H1 (cell line): ENCODE measurements around the gene FBXL17. TPM values are rescaled to one million over a fixed set of nuclear protein-coding genes. Genes with fewer than 3 reads are reported as not detected.

Source experiments
- CTCF ChIA-PET: fragments of 300-600 bp; sonication (Branson Sonifier 250); formaldehyde crosslinking; loops from one replicate; lab custom pipeline; 2021; ENCODE audit not compliant: partially characterized antibody; lab: Charles Lee
- POLR2A ChIA-PET: fragments of 300-600 bp; sonication (Branson Sonifier 250); formaldehyde crosslinking; loops from one replicate; lab custom pipeline; 2021; ENCODE audit warnings: inconsistent platforms; ENCODE audit not compliant: partially characterized antibody; lab: Charles Lee
- DNase-seq, 2 experiments: peaks; one replicate each; pipeline versions ENCODE4 v3.0.0 to v3.0.0-alpha.2; 2010 to 2022; ENCODE audit warnings: low spot score in 2 of 2, low read depth in 1 of 2, mixed read lengths in 1 of 2
- FAIRE-seq: peaks from 2 replicates; lab custom pipeline; 2011; peaks lifted over from hg19 to GRCh38; lab: Jason Lieb, UNC
- H2AFZ ChIP-seq: 2 replicates; pipeline ENCODE4 v1.8.1; 2012; ENCODE audit warnings: low read length, inconsistent platforms
- H2AK5ac ChIP-seq: 2 replicates; pipeline ENCODE4 v1.6.1; 2013; ENCODE audit warnings: low read depth, low read length
- H2BK120ac ChIP-seq: replicated peaks from 2 replicates; pipeline ENCODE3; 2013; ENCODE audit warnings: low read depth, low read length, inconsistent platforms
- H2BK12ac ChIP-seq: 2 replicates; pipeline ENCODE4 v1.6.1; 2013; ENCODE audit warnings: low read depth, low read length
- H2BK15ac ChIP-seq: 2 replicates; pipeline ENCODE4 v1.6.1; 2013; ENCODE audit warnings: low read length
- H2BK20ac ChIP-seq: 2 replicates; pipeline ENCODE4 v1.6.1; 2013; ENCODE audit warnings: low read length
- H2BK5ac ChIP-seq: 2 replicates; pipeline ENCODE4 v1.6.1; 2013; ENCODE audit warnings: low read depth, low read length
- H3K14ac ChIP-seq: 2 replicates; pipeline ENCODE4 v1.6.1; 2013; ENCODE audit warnings: inconsistent platforms; ENCODE audit not compliant: insufficient read length
- H3K18ac ChIP-seq: 2 replicates; pipeline ENCODE4 v1.6.1; 2013; ENCODE audit warnings: low read length; ENCODE audit errors: extremely low read depth
- H3K23ac ChIP-seq: 2 replicates; pipeline ENCODE4 v1.6.1; 2013; ENCODE audit warnings: inconsistent platforms; ENCODE audit not compliant: insufficient read length
- H3K23me2 ChIP-seq: 2 replicates; pipeline ENCODE4 v1.6.1; 2013; ENCODE audit warnings: low read depth, low read length
- H3K27ac ChIP-seq: 2 replicates; pipeline ENCODE4 v1.6.1; 2011; ENCODE audit warnings: low read depth, low read length, inconsistent platforms
- H3K27me3 ChIP-seq, 4 experiments: replicated peaks in 1 of 4; 1 replicate in 1 of 4; 2 replicates in 3 of 4; pipeline versions ENCODE4 v1.6.1 to v1.8.1; 2011 to 2013; ENCODE audit warnings: low read length in 3 of 4, mild to moderate bottlenecking in 3 of 4, inconsistent platforms in 2 of 4, mixed read lengths in 2 of 4, moderate library complexity in 1 of 4; ENCODE audit not compliant: control insufficient read depth in 3 of 4, insufficient read depth in 3 of 4; ENCODE audit errors: extremely low read depth in 1 of 4
- H3K36me3 ChIP-seq, 4 experiments: 2 replicates each; pipeline versions ENCODE4 v1.6.1 to v1.8.1; 2011 to 2013; ENCODE audit warnings: mild to moderate bottlenecking in 4 of 4, low read length in 3 of 4, moderate library complexity in 2 of 4, control low read depth in 1 of 4, inconsistent platforms in 1 of 4; ENCODE audit not compliant: insufficient read depth in 4 of 4, control insufficient read depth in 2 of 4
- H3K4ac ChIP-seq: replicated peaks from 2 replicates; pipeline ENCODE3; 2013; ENCODE audit warnings: low read length, low read depth, mixed read lengths, inconsistent platforms; ENCODE audit not compliant: insufficient read length
- H3K4me1 ChIP-seq, 4 experiments: replicated peaks in 1 of 4; 1 replicate in 1 of 4; 2 replicates in 3 of 4; pipeline versions ENCODE4 v1.6.1 to v1.8.1; 2011 to 2013; ENCODE audit warnings: low read length in 3 of 4, inconsistent platforms in 2 of 4, mixed read lengths in 1 of 4; ENCODE audit not compliant: insufficient read depth in 4 of 4, control insufficient read depth in 3 of 4
- H3K4me2 ChIP-seq, 2 experiments: 2 replicates each; pipeline versions ENCODE4 v1.6.1 to v1.8.1; 2011 to 2013; ENCODE audit warnings: low read depth in 2 of 2, low read length in 2 of 2, control low read depth in 1 of 2, inconsistent platforms in 1 of 2, mild to moderate bottlenecking in 1 of 2; ENCODE audit not compliant: insufficient read depth in 1 of 2
- H3K4me3 ChIP-seq, 4 experiments: fragments of 200-600, 300-600 bp in 1 of 4; sonication (generic), shearing (Covaris generic), sonication (Bioruptor Twin) in 1 of 4; 2 replicates each; pipeline versions ENCODE4 v1.5.1 to v1.8.1; 2011 to 2016; ENCODE audit warnings: low read length in 4 of 4, low read depth in 3 of 4, control low read depth in 2 of 4, inconsistent platforms in 2 of 4, mild to moderate bottlenecking in 2 of 4, mixed read lengths in 1 of 4, moderate library complexity in 1 of 4; ENCODE audit not compliant: insufficient read depth in 2 of 4; ENCODE audit errors: extremely low read depth in 1 of 4
- H3K56ac ChIP-seq: replicated peaks from 2 replicates; pipeline ENCODE3; 2013; ENCODE audit warnings: low read depth, mild to moderate bottlenecking, mixed read lengths, low read length, inconsistent platforms; ENCODE audit not compliant: insufficient read length
- H3K79me1 ChIP-seq: 2 replicates; pipeline ENCODE4 v1.6.1; 2013; ENCODE audit warnings: low read depth, low read length, control low read depth
- H3K79me2 ChIP-seq, 2 experiments: 2 replicates each; pipeline versions ENCODE4 v1.6.1 to v1.8.1; 2012 to 2013; ENCODE audit warnings: low read length in 2 of 2, mild to moderate bottlenecking in 2 of 2, inconsistent platforms in 1 of 2; ENCODE audit not compliant: insufficient read depth in 2 of 2, control insufficient read depth in 1 of 2
- H3K9ac ChIP-seq, 4 experiments: replicated peaks in 1 of 4; 1 replicate in 1 of 4; 2 replicates in 3 of 4; pipeline versions ENCODE4 v1.6.1 to v1.8.1; 2011 to 2013; ENCODE audit warnings: low read depth in 3 of 4, low read length in 3 of 4, control low read depth in 2 of 4, mild to moderate bottlenecking in 2 of 4, moderate library complexity in 2 of 4, inconsistent platforms in 1 of 4; ENCODE audit errors: extremely low read depth in 1 of 4
- H3K9me3 ChIP-seq, 2 experiments: 2 replicates each; pipeline versions ENCODE4 v1.6.1 to v1.8.1; 2012 to 2013; ENCODE audit warnings: mild to moderate bottlenecking in 2 of 2, moderate library complexity in 2 of 2, control low read depth in 1 of 2, inconsistent platforms in 1 of 2, low read depth in 1 of 2, low read length in 1 of 2, mixed read lengths in 1 of 2; ENCODE audit not compliant: insufficient read depth in 2 of 2
- H4K20me1 ChIP-seq, 2 experiments: replicated peaks in 1 of 2; 2 replicates each; pipeline versions ENCODE3 to v1.8.1; 2011 to 2013; ENCODE audit warnings: inconsistent platforms in 2 of 2, low read length in 2 of 2, mild to moderate bottlenecking in 1 of 2; ENCODE audit not compliant: insufficient read depth in 2 of 2, control insufficient read depth in 1 of 2
- H4K5ac ChIP-seq: 2 replicates; pipeline ENCODE4 v1.6.1; 2013; ENCODE audit warnings: low read length, low read depth, mixed read lengths, inconsistent platforms; ENCODE audit not compliant: insufficient read length
- H4K8ac ChIP-seq: 2 replicates; pipeline ENCODE4 v1.8.0; 2013; ENCODE audit warnings: mild to moderate bottlenecking, moderate library complexity, low read length, inconsistent platforms; ENCODE audit not compliant: insufficient read depth; ENCODE audit errors: extremely low read depth
- H4K91ac ChIP-seq: replicated peaks from 2 replicates; pipeline ENCODE3; 2013; ENCODE audit warnings: low read length, mixed read lengths, inconsistent platforms; ENCODE audit not compliant: insufficient read length
- BACH1 ChIP-seq: IDR thresholded peaks from 2 replicates; pipeline ENCODE4 v1.6.1; 2012; ENCODE audit warnings: low read length, improper control_type of control experiment
- CHD2 ChIP-seq: IDR thresholded peaks from 2 replicates; pipeline ENCODE4 v1.6.1; 2012; ENCODE audit warnings: low read length, improper control_type of control experiment
- JUND ChIP-seq: IDR thresholded peaks from 2 replicates; pipeline ENCODE4 v1.6.1; 2011; ENCODE audit warnings: mild to moderate bottlenecking, improper control_type of control experiment, low read length
- POLR2AphosphoS5 ChIP-seq: IDR thresholded peaks from 2 replicates; pipeline ENCODE4 v1.6.1; 2011; ENCODE audit warnings: low read depth, low read length
- RBBP5 ChIP-seq: IDR thresholded peaks from 2 replicates; pipeline ENCODE4 v1.7.1; 2012; ENCODE audit warnings: low read depth, mild to moderate bottlenecking, inconsistent platforms, low read length, moderate library complexity, borderline replicate concordance
- SIN3A ChIP-seq, 2 experiments: IDR thresholded peaks in 1 of 2; conservative IDR thresholded peaks in 1 of 2; 2 replicates each; pipeline ENCODE4 v1.6.1; 2011 to 2012; ENCODE audit warnings: low read length in 2 of 2, improper control_type of control experiment in 1 of 2, low read depth in 1 of 2, mild to moderate bottlenecking in 1 of 2
- SIX5 ChIP-seq: IDR thresholded peaks from 2 replicates; pipeline ENCODE4 v1.6.1; 2011; ENCODE audit warnings: mild to moderate bottlenecking, low read depth, low read length
- SRF ChIP-seq: IDR thresholded peaks from 2 replicates; pipeline ENCODE4 v1.6.1; 2011; ENCODE audit warnings: mild to moderate bottlenecking, low read depth, low read length, moderate library complexity
- YY1 ChIP-seq: IDR thresholded peaks from 2 replicates; pipeline ENCODE4 v1.6.1; 2011; ENCODE audit warnings: low read depth, mild to moderate bottlenecking, low read length
- WGBS, 2 experiments: shearing (Covaris generic) in 1 of 2; methylation state at CpG; one replicate each; pipeline versions ENCODE4 v1.1.6 to v1.1.7; 2013 to 2015; ENCODE audit warnings: low lambda C conversion rate in 2 of 2, mixed read lengths in 2 of 2, inconsistent platforms in 1 of 2, low coverage in 1 of 2, missing lambda C conversion rate in 1 of 2; ENCODE audit not compliant: insufficient replicate concordance in 2 of 2, insufficient coverage in 1 of 2, insufficient read length in 1 of 2; ENCODE audit errors: extremely low coverage in 1 of 2, missing lambda C conversion rate in 1 of 2; 5-methylcytosine and 5-hydroxymethylcytosine counted together
- long read RNA-seq, 2 experiments: library from RNA in 1 of 2; library from capped mRNA in 1 of 2; stranded (forward); transcript quantifications; one replicate each; pipeline ENCODE4 v2.0.0, GENCODE V29; 2021; ENCODE audit warnings: inconsistent platforms in 1 of 2
- polyA minus RNA-seq, 3 experiments: library from RNA; depleted of rRNA, polyadenylated mRNA; stranded (reverse); fragments of >200 nt; gene quantifications; 1 replicate in 2 of 3; 2 replicates in 1 of 3; pipeline ENCODE4 v1.2.3, GENCODE V29; 2011
- polyA plus RNA-seq, 7 experiments: library from polyadenylated mRNA; depleted of rRNA in 3 of 7; stranded (reverse) in 5 of 7; unstranded in 2 of 7; fragments of >200 nt in 5 of 7; fragments of 200-250 nt in 2 of 7; gene quantifications; 1 replicate in 5 of 7; 2 replicates in 1 of 7; 4 replicates in 1 of 7; pipeline versions ENCODE4 v1.2.1 to v1.2.3, GENCODE V29; 2011 to 2013; ENCODE audit warnings: missing spikeins in 2 of 7, mixed read lengths in 2 of 7
- total RNA-seq: library from RNA; stranded (reverse); fragmentation: NEBNext Ultra II Directional; extraction: Animal tissue kit (Norgen Biotek cat#: 25700); gene quantifications from 2 replicates; pipeline ENCODE4 v1.2.1, GENCODE V29; 2021

FBXL17 gene
- 3.4 and 4.3 TPM in 2 replicates for total RNA-seq
- polyA plus RNA-seq (2011; rRNA removed): 0.35 and 0.53 TPM in 2 replicates
- polyA plus RNA-seq (2011; cell fraction: cytosol; rRNA removed): 0.93 TPM
- polyA plus RNA-seq (2011; cell fraction: nucleus; rRNA removed): 2.6 TPM
- polyA plus RNA-seq (2012, experiment 1 of 2): 3.1 to 3.8 TPM (median 3.4 TPM) in 4 replicates
- polyA plus RNA-seq (2012, experiment 2 of 2): 0.25 TPM
- polyA plus RNA-seq (2013, experiment 1 of 2): 0.91 TPM
- 0.83 TPM for polyA plus RNA-seq (2013, experiment 2 of 2)
- 4.2 and 6.0 TPM in 2 replicates for polyA minus RNA-seq (2011; rRNA and poly(A)+ RNA removed)
- 7.9 TPM for polyA minus RNA-seq (2011; cell fraction: cytosol; rRNA and poly(A)+ RNA removed)
- polyA minus RNA-seq (2011; cell fraction: nucleus; rRNA and poly(A)+ RNA removed): 28.4 TPM
- long read RNA-seq, experiment 1, partial matches to known transcripts: 1 of 3 reads
- long read RNA-seq, experiment 1, other reads (novel, unspliced or antisense): 2 of 3 reads
- long read RNA-seq, experiment 2, partial matches to known transcripts: 1 of 2 reads
- long read RNA-seq, experiment 2, other reads (novel, unspliced or antisense): 1 of 2 reads

DNA sequence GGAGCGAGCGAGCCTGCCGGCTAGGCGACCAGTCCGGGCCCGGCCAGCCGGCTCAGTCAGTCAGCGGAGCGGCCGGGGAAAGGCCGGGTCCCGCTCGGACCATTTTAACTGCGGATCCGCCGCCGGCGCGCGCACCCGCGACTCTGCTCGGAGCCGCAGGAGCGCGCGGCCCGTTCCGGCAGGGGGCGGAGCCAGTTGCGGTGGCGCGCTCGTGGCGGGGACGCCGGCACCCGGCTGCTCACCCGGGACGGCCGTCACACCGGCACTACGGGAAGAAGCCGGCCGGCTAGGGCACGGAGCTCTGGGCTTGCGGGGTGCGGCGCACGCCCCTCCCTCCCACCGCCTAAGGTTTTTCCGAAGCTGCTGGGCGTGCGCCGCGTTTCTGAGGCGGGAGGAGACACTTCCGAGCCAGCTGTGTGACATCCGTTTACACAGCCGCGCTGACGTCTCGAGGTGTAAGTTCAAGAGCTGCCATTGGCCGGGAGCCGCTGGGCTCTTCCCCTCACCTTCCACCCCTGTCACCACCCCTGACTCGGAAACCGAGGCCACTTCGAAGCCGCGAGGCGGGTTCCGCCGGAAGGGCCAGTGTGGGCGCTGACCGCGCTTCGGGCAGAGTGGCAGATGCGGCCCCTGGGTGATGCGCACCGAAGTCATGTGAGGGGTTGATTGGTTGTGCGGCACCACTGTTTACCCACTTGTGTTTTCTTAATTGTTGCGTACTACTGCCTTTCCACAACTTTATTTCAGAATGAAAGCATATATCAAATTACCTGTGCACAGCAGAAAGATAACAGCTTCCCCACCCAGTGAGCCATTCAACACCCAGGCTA is at the start of gene FBXL17:
FBXL17 (minus strand) TSS at position 145 of the 830 bp plus-strand sequence.
- Histone ChIP-seq H4K91ac (peak within 1 kb of the TSS; percentile 75), H3K23ac (no peak within 1 kb of the TSS), H3K4ac (peak within 1 kb of the TSS; percentile 92), H4K5ac (peak within 1 kb of the TSS; percentile 98), H2AK5ac (no peak within 1 kb of the TSS), H2BK120ac (no peak within 1 kb of the TSS), H3K79me2 (peaks cover 3 to 20% of the 10 kb centered on the region in 2 experiments; a peak in 2 of 4 replicates), H2BK20ac (no peak within 1 kb of the TSS), H2BK15ac (no peak within 1 kb of the TSS), H3K4me2 (peak within 1 kb of the TSS; percentile 71 to 99), H3K14ac (no peak within 1 kb of the TSS), H3K79me1 (no peaks in the 10 kb centered on the region), H3K36me3 (no peaks in the 10 kb centered on the region), H3K27ac (peak within 1 kb of the TSS; percentile 92), H3K23me2 (peaks cover 6% of the 10 kb centered on the region), H4K20me1 (no peaks in the 10 kb centered on the region), H2BK12ac (no peak within 1 kb of the TSS), H3K4me3 (peak within 1 kb of the TSS; percentile 77 to 98 (median 84)), H3K56ac (peak within 1 kb of the TSS; percentile 94), H3K9me3 (no peaks in the 10 kb centered on the region), H3K4me1 (peaks cover 0 to 9% (median 3%) of the 10 kb centered on the region in 4 experiments; a peak in 3 of 7 replicates), H3K9ac (peak within 1 kb of the TSS; percentile 55 to 87 (median 82)), H2BK5ac (peak within 1 kb of the TSS; percentile 72; the same call in 1 of the 2 replicates), H4K8ac (peak within 1 kb of the TSS; percentile 98), H3K18ac (peak within 1 kb of the TSS; percentile 96), H3K27me3 (peaks cover 0 to 2% (median 0%) of the 10 kb centered on the region in 4 experiments; a peak in 1 of 7 replicates), H2AFZ (peak within 1 kb of the TSS; percentile 65)
- DNase-seq (peak; percentile 86 to 89), FAIRE-seq (peak; percentile 50)
- ChIA-PET CTCF (interaction anchor here (0.6 to 0.8 kb wide), 2 partner anchors 15 to 708 kb away, joined by 3 read pairs; no protein-coding TSS in a partner anchor), POLR2A (interaction anchor here (0.8 to 1.1 kb wide), 3 partner anchors 12 to 60 kb away, joined by 3 to 4 read pairs (median 4); no protein-coding TSS in a partner anchor)
- WGBS, 2 experiments: 2% methylated on average over 73 of the region's 82 CpGs; no CpG with 5 or more reads in 1 of the 2 experiments
- TF ChIP-seq SIN3A (conservative IDR thresholded peaks at IDR 0.05 in 1 of 2, IDR thresholded peaks at IDR 0.05 in 1 of 2; ENCODE audit: low read depth in 1 of 2, low read length in 2 of 2) (peak; percentile 55 to 78; a peak in 1 of 4 replicates), YY1 (peak; percentile 38; the same call in 1 of the 2 replicates), SRF (no peak), CHD2 (0 out of 2 replicates have a peak, but pooled peaks have one; percentile 21), POLR2AphosphoS5 (peak; percentile 61), JUND (peak; percentile 78), RBBP5 (peak; percentile 94; the same call in 1 of the 2 replicates), BACH1 (peak; percentile 41; the same call in 1 of the 2 replicates), SIX5 (no peak)
